Stimulated activated naive CD8-positive, alpha-beta T cell treated with anti-CD3 and anti-CD28 coated beads, Interleukin-15, Interleukin-2, amounts not matched to agents 100 U/mL and 50 U/mL, for 24 hours (primary cell): ENCODE results near the gene ADAM12.
"Not testable (repeated sequence)": the region's sequence is repeated elsewhere in the genome, so short reads cannot be mapped to it uniquely, and the experiment has no call there.

Experiments used
- ATAC-seq: fragments of 150-1000 bp; cut with Tn5 transposase; one replicate; pipeline ENCODE4 v1.10.0; 2021
- DNase-seq: peaks from one replicate; pipeline ENCODE4 v3.0.0; 2021

ADAM12 gene

GRCh38 chr10:126373972-126374371 is 14.3 kb downstream of the ADAM12 start:
- no peak for DNase-seq

DNA sequence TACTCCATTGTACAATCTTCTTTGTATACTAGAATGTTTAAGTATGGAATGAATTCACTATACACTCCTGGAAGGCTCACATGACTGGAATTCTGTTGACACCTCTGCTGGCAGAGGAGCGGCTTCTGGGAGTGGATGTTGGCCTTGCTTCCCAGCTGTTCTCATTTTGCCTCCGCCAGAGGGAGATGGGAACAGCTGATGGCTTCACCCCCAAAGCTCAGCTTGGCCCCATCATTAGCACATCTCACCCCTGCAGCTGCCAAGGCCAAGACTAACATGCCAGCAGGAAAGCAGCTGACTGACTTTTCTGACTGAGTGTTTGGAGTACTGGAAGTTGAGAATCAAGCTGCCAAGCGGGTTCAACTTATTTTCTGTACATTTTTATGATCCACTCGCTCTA is 15.1 kb downstream of the ADAM12 start:
- ATAC-seq (no peak), DNase-seq (no peak)

More at GRCh38 chr10:126373972-126374371, 14.3 kb downstream of the ADAM12 start:
- ATAC-seq: no peak

- no peak for DNase-seq
- no peak for ATAC-seq
Observed at GRCh38 chr10:126372396-126372795, 15.9 kb downstream of the ADAM12 start.

DNA sequence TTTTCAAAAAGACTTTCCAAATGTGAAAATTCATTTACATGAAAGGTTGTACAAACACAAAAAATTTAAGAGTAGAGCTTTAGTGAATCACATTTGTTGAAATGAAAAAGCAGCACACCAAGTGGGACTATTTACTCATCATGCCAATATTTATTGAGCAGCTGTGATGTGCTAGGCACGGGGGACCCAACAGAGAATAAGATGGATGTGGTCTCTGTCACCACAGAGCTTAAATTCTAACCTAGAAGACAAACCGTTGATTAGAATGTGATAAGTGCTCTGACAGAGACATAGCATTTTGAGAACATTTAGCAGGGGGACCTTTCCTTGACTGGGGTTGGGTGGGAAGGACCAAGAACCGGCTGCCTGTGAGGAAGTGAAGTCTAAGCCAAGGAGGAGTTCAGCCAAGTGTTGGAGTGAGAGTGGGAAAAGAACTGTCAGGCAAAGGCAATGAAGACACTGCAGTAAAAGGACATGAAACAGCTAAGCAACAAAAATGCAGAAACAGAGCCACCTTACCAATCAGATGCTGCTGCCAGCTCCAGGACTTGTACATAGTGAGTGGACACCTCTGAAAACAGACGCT is 19.1 kb downstream of the ADAM12 start:
- no peak for ATAC-seq
- no peak for DNase-seq

DNA sequence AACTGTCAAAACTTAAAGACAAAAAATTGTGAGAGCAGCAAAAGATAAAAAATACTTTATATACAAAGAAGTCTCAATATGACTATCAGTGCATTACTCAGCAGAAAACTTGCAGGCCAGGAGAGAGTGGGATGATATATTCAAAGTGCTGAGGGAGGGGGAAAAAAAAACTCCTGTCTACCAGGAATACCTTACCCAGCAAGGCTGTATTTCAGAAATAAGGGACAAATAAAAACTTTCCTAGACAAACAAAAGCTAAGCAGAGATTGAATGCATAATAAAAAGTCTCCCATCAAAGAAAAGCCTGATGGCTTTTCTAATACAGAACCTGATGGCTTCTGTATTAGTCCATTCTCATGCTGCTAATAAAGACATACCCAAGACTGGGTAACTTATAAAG is 31.1 kb downstream of the ADAM12 start:
- no peak for ATAC-seq

DNA sequence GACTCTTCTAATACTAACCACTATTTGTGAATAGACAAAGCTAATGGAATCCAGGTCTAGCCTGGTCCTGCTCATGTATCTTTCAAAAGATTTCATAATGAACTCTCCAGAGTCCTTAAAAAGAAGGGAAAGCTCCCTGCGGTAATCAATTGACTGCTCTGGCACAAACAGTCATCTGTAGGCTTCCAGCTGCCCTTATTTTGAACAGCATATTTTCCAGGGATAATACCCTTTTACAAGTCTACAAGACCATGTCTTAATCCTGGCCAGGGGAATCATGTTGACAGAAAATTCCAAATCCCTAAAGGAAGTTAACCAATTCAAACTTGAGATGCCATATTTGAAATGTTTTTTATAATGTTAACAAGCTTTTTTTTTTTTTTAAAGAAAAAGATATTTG is 34.6 kb downstream of the ADAM12 start:
- ATAC-seq (no peak), DNase-seq (no peak)

More for the DNA sequence above, 31.1 kb downstream of the ADAM12 start:
- DNase-seq: no peak

- no peak for ATAC-seq
- DNase-seq: no peak
Observed at GRCh38 chr10:126352453-126352852, 35.8 kb downstream of the ADAM12 start.

- ATAC-seq: no peak
- DNase-seq: no peak
Observed at GRCh38 chr10:126351021-126351420, 37.3 kb downstream of the ADAM12 start.

- DNase-seq (no peak), ATAC-seq (no peak)
Observed at GRCh38 chr10:126350216-126350992, 37.9 kb downstream of the ADAM12 start.

GRCh38 chr10:126349676-126350075 is 38.6 kb downstream of the ADAM12 start:
- ATAC-seq: no peak
- DNase-seq: no peak

GRCh38 chr10:126349101-126349500 is 39.2 kb downstream of the ADAM12 start:
- DNase-seq: no peak
- no peak for ATAC-seq

- not testable (repeated sequence) for DNase-seq, ATAC-seq
Observed at GRCh38 chr10:126343496-126343895, 44.8 kb downstream of the ADAM12 start.

DNA sequence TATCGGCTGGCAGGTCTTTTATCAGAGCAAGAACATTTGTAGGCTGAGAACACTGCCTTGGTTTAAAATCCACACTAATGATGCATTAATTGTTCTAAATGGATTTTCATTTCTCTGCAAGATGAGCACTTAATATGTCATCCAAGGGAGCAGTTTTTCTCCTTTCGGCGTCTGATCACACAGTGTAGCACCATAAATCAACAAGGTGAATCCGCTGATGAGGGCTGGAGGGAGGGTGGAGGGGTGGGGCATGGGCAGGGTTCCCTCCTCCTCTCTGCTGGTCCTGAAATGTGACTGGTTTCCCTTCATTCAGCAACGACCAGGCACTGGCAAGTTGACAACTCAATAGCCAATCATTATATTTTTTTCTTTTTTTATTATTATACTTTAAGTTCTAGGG is 45.6 kb downstream of the ADAM12 start:
- ATAC-seq (no peak), DNase-seq (no peak)

DNA sequence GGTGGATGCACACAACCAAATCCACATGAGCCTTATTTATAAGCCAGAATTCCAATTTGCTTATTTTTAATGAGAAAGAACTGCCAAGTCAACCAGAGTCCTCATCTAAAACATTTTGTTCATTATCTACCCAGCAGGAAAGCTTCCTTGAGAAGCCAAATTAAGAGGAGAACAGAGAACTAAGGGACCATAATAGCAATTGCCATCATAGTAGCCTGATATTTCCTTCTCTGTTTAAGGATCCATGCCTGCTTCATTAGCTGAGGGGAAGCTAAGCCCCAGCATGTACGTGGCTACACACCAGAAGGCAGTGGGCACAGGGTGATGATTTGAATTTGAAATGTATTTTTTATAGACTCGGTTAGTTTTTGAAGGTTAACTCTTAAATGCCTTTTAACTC is 46.8 kb downstream of the ADAM12 start:
- ATAC-seq (no peak), DNase-seq (no peak)

DNA sequence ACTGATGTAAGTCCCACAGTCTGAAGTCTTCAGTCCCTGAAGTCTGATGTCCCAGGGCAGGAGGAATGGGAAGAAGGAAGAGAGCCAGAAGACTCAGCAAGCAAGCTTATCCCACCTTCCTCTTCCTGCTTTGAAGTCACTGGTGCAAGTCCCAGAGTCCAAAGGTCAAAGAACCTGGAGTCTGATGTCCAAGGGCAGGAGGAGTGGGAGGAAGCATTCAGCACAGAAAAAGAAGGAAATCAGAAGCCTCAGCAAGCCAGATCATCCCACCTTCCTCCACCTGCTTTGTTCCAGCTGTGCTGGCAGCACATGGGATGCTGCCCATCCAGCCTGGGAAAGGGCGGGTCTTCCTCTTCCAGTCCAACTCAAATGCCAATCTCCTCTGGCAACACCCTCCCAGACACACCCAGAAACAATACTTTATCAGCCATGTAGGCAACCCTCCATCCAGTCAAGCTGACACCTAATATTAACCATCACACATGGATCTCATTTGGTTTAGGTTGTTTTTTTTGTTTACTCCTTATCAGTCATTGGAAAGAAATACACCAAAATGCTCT is 50.9 kb downstream of the ADAM12 start:
- DNase-seq: no peak
- ATAC-seq: no peak

GRCh38 chr10:126336801-126337200 is 51.5 kb downstream of the ADAM12 start:
- no peak for ATAC-seq
- no peak for DNase-seq

DNA sequence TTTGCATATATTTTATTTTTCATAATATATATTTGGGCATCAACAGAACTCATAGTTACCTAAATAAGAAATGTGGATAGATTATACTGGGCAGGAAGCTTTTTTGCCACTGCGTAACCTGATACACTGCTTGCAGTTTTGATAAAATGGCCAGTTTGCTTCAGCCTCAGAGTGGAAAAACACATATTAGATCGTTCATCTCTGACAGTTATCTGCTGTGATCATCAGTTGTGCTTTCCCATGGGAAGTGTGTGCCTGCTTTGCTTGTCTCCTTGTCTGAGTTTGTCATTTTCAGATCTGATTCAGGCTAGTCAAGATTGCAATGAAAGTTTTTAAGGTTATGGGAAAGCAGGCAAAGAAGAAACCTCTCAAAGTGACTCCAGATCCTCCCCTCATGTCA is 54.0 kb downstream of the ADAM12 start:
- DNase-seq (no peak), ATAC-seq (no peak)

- DNase-seq: no peak
Observed at GRCh38 chr10:126332576-126332975, 55.7 kb downstream of the ADAM12 start.

DNA sequence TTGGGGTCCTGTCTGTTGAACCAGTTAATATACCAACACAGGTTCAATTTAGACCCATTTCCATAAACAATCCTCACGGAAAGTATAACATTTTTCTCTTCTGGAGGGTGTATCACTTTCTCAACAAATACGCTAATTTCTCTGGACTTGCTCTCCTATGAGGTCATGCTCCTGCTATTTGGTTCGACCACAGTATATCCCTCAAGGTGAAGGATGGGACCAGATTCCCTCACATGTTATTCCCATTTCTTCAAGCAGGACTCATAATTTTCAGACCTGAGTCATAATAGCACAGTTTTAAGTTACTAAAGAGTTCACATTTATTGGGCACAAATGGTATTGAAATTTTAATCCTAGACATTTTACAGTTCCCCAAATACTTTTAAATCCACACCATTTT is 57.2 kb downstream of the ADAM12 start:
- ATAC-seq (no peak), DNase-seq (no peak)

More at GRCh38 chr10:126332576-126332975, 55.7 kb downstream of the ADAM12 start:
- ATAC-seq: no peak

- no peak for DNase-seq
- no peak for ATAC-seq
Observed at GRCh38 chr10:126324826-126325225, 63.5 kb downstream of the ADAM12 start.

DNA sequence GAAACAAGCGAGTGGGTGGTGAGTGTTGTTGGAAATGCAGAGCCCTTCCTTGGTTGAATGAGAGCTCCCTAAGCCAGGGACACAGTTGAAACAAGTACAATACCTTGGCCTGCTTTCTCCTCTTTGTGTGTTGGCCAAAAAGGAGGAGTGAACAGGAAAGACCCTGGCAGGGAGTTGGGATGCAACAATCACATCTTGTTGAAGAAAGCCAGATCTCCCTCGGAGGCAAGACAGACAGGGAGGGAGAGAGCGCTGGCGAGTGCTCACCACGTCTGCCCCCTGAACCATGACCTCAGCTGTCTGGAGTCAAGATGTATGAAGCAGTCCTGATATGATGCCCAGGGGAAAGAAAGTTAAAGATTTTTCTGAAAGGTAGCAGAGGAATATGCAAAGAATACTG is 66.8 kb downstream of the ADAM12 start:
- DNase-seq (no peak), ATAC-seq (no peak)

GRCh38 chr10:126317751-126318150 is 70.5 kb downstream of the ADAM12 start:
- ATAC-seq (no peak), DNase-seq (no peak)

GRCh38 chr10:126315494-126316177 is 72.6 kb downstream of the ADAM12 start:
- no peak for DNase-seq
- ATAC-seq: no peak
